ENCODE data around the gene SURF4.
"Not testable (repeated sequence)": the region's sequence is repeated elsewhere in the genome, so short reads cannot be mapped to it uniquely, and the experiment has no call there.

Gene SURF4

DNA sequence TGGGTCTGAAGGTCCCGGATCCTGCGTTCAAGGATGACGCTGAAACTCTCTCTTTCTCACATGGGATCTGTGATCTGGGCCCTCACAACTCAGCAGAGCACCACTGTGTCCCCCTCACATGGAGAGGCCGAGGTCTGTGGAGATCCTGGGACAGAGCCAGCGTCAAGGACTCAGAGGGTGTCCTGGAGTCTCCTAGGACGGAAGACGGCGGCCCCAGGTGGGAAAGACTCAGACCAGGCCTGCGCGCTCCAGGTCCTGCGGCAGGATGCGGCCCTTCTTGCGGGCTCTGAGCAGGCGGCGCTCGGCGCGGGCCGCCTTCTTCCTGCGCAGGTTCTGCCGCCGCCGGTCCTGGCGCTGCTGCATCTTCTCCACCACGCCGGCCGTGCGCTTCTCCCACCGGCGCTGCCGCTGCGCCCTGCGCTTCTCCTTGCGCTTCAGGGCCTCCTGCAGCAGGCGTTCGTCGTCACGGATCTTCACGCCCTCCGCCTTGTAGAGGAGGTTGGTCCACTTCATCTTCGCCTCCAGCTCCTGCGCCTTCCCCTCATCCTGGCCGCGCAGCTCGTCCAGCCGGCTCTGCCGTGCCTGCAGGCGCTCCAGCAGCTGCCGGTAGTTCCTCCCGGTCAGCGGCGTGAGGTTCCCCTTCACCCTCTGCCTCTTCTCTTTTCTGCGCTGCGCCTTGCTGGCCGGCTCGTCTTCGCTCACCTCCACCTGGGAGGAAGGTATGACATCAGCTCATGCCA is 44.0 kb downstream of the SURF4 start:
- DNase-seq: no peak

DNA sequence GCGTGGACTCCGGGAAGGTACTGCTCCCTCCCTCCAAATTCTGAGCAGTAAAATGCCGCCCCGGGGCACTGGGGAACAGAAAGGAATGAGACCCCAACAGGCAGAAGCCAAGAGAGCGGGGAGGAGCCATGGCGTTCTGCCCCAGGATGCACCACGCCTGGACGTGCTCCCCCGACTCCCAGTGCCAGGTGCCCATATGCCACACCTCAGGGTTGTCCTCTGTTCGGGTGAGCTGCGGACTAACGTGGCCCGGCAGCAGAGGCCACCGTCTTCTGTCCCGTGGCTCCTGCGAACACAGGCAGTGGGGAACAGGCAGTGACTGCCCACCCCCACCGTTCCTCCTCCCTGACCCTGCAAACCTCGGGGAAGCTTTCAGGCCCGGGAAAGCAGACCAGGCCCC is 44.6 kb downstream of the SURF4 start:
- no peak for DNase-seq

- peak in 1 of 2 experiments; percentile 24 for DNase-seq
Measured at GRCh38 chr9:133329306-133330156, 46.3 kb downstream of the SURF4 start.

- DNase-seq: no peak
Measured at GRCh38 chr9:133327834-133328484, 47.9 kb downstream of the SURF4 start.

GRCh38 chr9:133327021-133327420 is 48.8 kb downstream of the SURF4 start:
- DNase-seq: not testable (repeated sequence)

DNA sequence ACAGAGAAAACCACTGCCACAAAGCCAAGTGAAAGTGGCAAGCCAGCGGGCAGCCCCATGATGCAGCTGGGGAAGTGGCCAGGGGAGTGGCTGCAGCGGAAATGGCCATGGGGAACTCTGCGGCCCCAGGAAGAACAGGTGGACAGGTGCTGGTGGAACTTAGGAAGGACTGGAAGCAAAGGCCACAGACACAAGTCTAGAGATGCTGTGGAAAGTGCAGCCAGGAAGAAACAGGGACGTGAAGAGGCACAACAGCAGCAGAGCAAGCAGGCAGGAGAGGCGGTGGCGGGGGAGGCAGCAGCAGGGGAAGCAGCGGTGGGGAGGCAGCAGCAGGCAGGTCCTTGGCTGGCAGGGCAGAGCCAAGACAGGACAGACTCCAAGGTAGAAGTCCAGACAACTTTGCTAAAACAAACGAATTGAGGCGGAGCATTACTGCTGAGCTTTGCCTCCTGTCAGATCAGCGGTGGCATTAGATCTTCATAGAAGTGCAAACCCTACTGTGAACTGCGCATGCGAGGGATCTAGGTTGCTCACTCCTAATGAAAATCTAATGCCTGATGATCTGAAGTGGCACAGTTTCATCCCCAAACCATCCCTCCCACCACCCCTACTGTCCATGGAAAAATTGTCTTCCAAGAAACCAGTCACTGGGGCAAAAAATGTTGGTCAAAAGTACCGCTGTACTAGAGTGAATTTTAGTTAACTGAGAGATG is 51.7 kb downstream of the SURF4 start:
- no peak for DNase-seq

DNA sequence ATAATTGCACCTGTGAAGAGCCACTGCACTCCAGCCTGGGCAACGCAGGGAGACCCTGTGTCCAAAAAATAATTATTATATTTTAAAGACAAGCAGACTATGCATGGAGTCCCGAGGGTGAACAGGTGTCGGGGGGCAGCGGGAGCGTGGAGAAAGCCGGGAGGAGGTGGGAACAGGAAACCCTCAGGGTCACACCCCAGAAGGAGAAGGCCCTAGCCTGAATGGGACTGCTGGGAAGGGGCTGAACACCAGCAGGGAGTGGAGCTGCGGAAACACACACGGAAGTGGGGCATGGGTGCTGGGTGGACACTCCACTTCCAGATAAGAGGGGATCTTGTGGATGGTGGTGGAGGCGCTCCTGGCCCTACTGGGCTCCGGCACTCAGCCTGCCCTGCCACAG is 52.6 kb downstream of the SURF4 start:
- no peak for DNase-seq

- no peak for DNase-seq
Measured at GRCh38 chr9:133322701-133323100, 53.2 kb downstream of the SURF4 start.

- DNase-seq: no peak
Measured at GRCh38 chr9:133321411-133321935, 54.4 kb downstream of the SURF4 start.

DNA sequence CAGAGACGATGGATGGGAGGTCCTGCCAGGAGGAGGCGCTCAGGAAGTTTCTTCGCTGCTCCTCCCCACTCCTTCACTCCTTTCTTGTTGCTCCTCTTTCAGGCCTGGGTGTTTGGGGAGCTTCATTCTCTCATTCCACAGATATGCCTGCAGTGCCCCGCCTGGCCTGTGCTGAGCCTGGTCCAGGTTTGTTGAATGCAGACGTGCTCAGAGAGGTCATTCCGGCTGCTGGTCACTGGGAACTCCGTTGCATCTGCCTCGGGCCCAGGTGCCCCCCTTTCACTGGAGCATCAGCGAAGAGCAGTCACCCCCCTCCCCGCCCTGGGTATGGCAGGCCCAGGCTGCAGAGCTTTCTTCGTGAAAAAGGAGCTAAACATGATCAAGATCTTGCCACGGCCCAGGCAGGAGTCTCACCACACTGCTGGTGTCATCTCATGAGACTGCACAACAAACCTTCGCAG is 55.4 kb downstream of the SURF4 start:
- DNase-seq: no peak

DNA sequence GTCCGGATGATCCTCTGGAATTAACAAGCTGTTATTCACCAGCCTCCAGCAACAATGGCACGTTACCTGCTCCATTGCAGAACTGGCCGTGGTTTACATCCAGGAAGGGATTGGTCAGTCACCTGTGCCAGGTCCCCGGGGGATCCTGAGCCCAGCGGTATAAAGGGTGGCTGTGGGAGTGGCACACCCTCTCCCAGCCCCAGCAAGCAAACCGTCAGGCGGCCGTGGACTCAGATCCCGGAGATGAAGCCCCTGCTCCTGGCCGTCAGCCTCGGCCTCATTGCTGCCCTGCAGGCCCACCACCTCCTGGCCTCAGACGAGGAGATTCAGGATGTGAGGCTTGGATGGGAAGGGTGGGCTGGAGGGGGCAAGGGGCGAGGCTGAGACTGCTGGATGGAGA is 58.3 kb downstream of the SURF4 start:
- DNase-seq: not testable (repeated sequence)

DNA sequence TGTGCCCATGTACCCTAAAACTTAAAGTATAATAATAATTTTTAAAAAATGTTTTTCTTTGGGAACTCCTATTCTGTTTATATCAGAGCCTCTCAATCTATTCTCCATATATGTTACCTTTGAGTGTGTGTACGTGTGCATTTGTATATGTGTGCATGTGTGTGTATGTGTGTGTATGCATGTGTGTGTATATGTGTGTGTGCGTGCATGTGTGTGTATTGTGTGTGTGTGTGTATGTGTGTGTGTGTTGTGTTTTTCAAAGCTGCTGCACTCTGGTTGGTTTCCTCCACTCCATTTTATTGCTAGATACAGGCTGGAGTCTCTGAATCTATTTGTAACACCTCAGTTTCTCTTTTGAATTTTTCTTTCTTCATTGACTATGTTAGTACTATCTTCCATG is 59.9 kb downstream of the SURF4 start:
- DNase-seq: no peak

All from Kasumi-1 (cell line).